GM11168 (cell line): ENCODE measurements around the gene CASK.
"Not testable (repeated sequence)": the region's sequence is repeated elsewhere in the genome, so short reads cannot be mapped to it uniquely, and the experiment has no call there.

ENCODE experiments used
- in situ Hi-C: fragments of 300-500 bp; cut with MboI; formaldehyde crosslinking; loops from one replicate; pipeline ENCODE4 v1.12.0; 2022; ENCODE audit warnings: low sequenced_read_pairs; ENCODE audit not compliant: unreplicated experiment

Gene CASK

DNA sequence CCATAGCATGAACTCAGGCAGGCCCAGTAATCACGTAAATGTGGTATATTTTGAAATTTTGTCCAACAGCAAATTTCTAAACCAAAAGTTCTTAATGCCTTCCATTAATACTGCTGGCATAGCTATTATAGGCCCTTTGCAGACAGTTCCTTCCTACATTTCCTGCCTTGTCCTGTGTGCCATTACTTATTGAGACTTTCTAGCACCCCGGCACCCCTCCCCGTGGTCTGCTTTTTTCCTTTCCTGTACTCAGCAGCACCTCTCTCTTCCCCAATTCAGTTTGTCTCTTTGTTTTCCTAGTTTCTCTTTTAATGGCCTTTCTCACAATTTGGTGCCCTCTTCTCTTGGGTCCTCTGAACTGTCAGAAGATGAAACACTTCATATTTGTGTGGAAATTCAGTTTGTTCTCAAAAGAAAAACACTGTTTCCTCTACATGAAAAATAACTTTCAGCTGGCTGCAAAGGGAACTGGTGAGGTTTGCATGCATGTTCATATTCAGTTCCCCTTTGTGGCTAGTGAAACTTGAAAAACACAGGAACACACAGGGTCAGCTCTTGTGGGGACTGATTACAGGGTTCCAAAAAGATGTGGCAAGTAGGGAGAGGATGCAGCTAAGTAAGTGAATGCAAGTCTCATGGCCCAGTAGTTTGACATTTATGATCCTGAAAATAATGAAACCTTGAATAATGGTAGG lies 217.5 kb downstream of the CASK start:
- in situ Hi-C loops: no loop called here

- in situ Hi-C loops: no loop called here
Measured at GRCh38 chrX:41705042-41705441, 218.3 kb downstream of the CASK start.

DNA sequence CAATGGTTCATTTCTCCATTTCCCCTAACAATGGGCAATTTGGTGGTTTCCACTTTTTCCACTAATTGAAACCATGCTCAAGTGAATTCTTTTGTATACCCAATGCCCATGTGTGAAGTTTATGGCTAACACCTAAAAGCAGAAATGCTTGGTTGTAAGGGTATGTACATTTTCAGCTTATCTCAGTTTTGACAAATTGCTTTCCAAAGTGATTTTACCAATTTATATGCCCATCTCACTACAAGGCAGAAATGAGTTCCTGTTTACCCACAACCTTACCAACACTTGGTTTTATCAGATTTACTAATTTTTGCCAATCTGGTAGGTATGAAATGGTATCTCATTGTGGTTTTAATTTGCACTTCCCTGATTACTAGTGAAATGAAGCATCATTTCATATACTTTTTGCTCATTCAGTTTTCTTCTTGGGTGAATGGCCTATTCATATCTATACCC lies 219.8 kb downstream of the CASK start:
- in situ Hi-C loops: no loop called here

DNA sequence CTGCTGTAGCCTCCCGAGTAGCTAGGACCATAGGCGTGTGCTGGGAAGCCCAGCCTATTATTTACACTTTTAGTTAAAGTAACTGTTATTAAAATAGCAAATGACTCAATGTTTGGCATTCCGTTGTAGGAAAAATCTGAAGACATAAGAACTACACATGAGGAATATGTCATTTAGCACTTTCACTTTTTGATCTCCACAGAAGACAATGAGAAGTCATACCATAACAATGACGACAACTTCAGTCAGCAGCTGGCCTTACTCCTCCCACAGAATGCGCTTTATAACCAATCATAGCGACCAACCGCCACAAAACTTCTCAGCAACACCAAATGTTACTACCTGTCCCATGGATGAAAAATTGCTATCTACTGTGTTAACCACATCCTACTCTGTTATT lies 227.9 kb downstream of the CASK start:
- in situ Hi-C loops: no loop called here

DNA sequence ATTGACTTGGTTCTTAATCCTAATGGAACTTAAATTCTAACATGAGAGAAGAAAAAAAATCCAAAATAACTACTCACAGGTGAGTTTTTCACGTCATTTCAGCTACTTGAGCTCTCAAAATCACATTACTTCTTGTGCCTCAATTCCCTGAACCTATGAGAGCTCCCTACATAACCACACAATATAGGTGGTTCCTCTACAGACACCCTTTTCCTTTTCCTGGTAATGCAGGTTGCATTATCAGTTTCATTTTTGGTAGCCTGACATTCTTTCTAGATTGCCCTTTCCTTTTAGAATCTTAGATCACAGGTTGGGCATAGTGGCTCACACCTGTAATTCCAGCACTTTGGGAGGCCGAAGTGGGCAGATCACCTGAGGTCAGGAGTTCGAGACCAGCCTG lies 230.3 kb downstream of the CASK start:
- in situ Hi-C loops: no loop called here

- in situ Hi-C loops: no loop called here
Measured at GRCh38 chrX:41692162-41692749, 231.1 kb downstream of the CASK start.

GRCh38 chrX:41689711-41690110 lies 233.6 kb downstream of the CASK start:
- in situ Hi-C loops: no loop called here

DNA sequence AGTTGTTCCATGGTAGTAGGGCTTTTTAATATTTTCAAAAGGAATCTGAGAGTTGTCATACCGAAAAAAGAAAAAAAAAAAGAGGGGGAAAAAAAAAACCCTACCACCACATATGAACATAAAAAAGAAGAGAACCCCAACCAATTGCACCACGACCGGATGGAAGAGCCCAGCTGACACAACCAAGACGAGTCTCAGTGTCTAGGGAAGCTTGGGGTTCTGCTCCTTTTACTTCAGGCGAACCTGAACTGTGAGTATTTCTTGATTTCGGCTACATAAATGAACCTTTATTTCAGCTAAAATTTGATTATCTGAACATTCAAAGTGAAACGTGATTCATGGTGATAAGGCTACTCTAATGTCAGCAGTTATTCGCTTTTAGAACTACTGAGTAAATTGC lies 234.5 kb downstream of the CASK start, which contains the start of gene GPR34:
GPR34 (plus strand) TSS at position 139 of the 400 bp plus-strand sequence. CDS start 6,661 bp downstream, outside the sequence.
- in situ Hi-C loops: no loop called here

GRCh38 chrX:41688156-41688555 lies 235.2 kb downstream of the CASK start:
- in situ Hi-C loops: no loop called here

DNA sequence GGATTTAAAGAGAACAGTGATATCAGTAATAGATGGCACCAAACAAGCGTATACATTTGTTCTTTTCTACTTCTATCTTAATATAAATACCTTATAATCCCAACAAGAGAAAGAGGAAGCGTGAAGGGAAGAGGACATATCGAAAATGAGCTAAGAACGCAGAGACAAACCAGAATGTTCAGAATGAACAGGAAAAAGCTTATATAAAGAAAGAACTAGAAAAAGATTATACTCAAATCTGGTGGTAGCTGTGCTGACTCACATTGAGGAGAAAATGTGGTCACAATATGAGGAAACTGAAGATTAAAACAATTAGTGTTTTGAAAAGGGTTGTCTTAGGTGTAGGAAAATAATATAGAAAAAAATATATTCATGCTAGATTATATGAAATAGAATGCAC lies 236.6 kb downstream of the CASK start:
- in situ Hi-C loops: no loop called here

- in situ Hi-C loops: no loop called here
Measured at GRCh38 chrX:41684940-41685339, 238.4 kb downstream of the CASK start.

GRCh38 chrX:41684138-41684537 lies 239.2 kb downstream of the CASK start:
- in situ Hi-C loops: no loop called here

- in situ Hi-C loops: no loop called here
Measured at GRCh38 chrX:41677183-41678060, 245.9 kb downstream of the CASK start.

DNA sequence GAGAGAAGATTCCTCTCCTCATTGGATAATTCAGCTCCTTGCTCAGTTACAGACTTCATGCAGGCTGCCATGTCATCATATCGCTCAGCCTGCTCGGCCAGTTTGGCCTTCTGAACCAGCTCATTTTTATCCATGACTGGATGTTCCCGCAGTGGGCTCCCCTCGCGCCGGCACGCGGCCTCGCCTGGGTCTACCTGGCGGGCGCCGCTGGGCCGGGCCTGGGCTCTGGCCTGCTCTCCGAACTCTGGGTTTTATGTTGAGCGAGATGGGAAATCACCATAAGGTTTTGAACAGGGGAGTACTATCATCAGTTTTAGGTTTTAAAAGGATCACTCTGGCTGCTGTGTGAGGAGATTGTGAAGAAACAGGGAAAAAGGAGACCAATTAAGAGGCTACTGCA lies 247.0 kb downstream of the CASK start:
- in situ Hi-C loops: not testable (repeated sequence)

DNA sequence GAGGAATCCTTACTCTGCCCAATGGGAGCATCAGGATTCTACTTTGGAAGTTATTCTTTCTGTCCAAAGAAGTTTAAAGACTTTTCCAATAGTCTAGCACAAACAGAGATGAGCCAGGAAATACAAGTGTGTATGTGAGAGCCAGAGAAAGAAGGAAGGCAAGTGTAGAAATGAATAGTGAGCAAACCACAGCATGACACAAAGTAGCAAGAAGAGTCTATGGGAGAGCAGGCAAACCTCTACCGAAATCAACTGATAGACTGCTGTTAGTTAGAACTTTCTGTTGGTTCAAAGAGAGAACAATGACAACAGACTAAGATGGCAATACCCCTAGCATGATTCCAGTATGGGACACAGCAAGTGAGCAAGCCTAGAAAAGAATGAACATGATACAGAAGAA lies 250.7 kb downstream of the CASK start:
- in situ Hi-C loops: no loop called here

- in situ Hi-C loops: no loop called here
Measured at GRCh38 chrX:41671082-41671481, 252.3 kb downstream of the CASK start.

- in situ Hi-C loops: no loop called here
Measured at GRCh38 chrX:41670112-41670511, 253.2 kb downstream of the CASK start.

DNA sequence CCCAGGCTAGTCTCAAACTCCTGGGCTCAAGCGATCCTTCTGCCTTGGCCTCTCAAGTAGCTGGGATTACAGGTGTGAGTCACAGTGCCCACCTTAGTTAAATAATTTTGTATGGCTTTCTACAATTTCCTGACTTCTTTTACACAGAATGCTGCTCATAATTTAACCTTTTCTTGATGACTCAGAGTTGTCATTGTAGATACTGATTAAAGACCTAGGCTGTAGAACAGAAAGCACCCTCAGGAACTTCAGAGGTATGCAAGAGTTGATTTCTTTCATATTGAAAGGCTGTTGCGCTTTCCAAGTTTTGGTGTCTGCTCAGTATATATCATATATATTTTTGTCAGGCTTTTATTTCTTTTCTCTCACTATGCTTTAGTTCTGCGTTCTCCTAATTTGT lies 255.7 kb downstream of the CASK start:
- in situ Hi-C loops: no loop called here

GRCh38 chrX:41666251-41666650 lies 257.1 kb downstream of the CASK start:
- in situ Hi-C loops: no loop called here

DNA sequence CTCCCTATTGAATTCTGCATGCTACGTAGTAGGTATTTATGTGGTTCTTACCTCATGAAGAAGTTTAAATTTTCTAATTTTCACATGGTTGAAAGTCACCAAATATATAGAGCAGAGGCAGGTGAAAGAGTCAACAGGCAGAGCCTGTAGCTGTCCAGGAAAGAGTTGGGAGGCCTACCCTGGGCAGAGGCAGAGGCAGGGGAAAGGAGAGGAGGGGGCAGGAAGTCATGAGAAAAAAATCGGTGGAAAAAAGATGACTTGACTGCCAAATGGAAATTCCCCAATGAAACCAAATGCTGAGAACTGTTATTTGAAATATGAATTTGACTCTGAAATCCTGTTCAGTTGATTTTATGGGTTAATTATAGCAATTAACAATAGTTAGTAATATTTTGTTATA lies 257.7 kb downstream of the CASK start:
- in situ Hi-C loops: no loop called here

GRCh38 chrX:41664908-41665307 lies 258.4 kb downstream of the CASK start:
- in situ Hi-C loops: no loop called here
